ENCODE results near the gene GAA.

GRCh38 chr17:80114758-80115157 is 13.4 kb downstream of the GAA start:
- no peak for TF ChIP-seq POLR2A (IDR thresholded peaks at IDR 0.05)
- no peak for TF ChIP-seq CTCF (IDR thresholded peaks at IDR 0.05)
